Ureter (tissue), 1 donor: ENCODE data around the gene ABCG1. TPM values are rescaled to one million over a fixed set of nuclear protein-coding genes. Genes with fewer than 3 reads are reported as not detected.

Source experiments
- DNase-seq: peaks from one replicate; pipeline ENCODE4 v3.0.0-alpha.2; 2020; ENCODE audit warnings: low spot score
- total RNA-seq: library from RNA; stranded (reverse); gene quantifications from one replicate; pipeline ENCODE4 v1.2.4, GENCODE V29; 2023
- donor health status: DM: yes; HTN: yes; CAD: no.

The ABCG1 gene
- total RNA-seq, 1 donor from 2014 or later = 20.1 TPM

- no peak for DNase-seq
Observed at GRCh38 chr21:42214081-42214750, 4.7 kb upstream of the ABCG1 start.

GRCh38 chr21:42214921-42215320 is 4.0 kb upstream of the ABCG1 start:
- DNase-seq = no peak

DNA sequence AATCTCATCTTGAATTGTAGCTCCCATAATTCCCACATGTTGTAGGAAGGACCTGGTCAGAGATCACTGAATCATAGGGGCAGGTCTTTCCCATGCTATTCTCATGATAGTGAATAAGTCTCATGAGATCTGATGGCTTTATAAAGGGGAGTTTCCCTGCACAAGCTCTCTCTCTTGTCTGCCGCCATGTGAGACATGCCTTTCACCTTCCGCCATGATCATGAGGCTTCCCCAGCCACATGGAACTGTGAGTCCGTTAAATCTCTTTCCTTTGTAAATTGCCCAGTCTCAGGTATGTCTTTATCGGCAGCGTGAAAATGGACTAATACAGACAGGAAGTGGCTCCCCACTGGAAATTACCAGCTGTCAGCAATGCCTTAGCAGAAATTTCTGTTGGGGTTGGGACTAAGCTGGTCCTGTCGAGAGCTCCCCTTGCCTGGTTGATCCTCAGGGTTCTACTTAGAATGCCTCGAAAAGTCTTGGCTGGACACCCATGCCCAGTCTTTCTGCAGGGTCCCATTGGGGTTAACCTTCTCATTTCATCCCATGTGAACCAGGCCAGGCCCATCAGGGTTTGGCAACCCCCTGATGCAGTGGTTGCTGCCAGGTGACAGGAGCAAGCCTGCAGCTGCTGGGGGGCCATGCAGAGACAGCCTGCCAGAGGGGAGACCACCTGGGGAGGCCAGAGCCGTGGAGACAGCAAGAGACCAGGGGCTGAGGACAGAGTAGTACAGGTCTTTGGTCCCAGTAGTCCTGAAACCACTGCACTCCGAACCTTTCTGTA is 2.8 kb upstream of the ABCG1 start:
- no peak for DNase-seq

DNA sequence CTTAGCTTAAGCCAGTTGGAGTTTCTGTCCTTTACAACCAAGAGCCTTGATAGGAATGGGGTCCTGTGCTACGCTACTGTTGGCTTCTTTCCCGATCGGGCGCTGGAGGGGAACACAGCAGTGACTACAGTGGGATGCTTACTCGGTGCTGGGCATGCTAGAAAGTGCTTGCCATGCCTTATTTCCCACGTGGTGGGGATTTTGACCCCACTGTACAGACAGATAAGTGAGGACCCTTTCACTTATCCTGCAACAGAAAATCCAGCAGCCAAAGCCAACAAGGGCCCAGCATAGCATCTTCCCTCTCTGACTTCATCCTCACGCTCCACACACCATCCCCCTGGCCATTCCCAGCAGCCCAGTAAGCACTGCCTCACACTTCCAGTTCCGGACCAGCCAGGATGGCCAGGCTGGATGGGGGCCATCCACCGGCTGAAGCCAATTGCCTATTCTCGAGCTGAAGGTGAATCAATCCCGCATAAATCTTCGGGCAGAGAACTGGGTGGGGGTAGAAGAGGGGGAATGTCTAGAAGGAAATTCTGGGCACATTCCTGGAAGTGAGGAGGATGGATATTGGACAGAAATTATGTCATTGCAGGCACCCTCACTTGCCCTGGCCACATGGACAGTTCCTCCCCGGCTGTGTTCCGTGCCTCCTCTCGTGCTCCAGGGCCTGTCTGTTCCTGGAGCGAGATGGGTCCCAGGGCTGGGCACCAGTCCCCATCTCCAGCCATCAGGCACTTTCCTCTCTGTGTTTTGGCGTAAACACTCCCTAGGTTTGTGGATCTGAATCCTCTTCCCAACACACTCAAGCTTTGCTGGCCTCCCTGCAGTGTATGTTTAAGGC is 2.0 kb upstream of the ABCG1 start:
- DNase-seq = no peak

DNA sequence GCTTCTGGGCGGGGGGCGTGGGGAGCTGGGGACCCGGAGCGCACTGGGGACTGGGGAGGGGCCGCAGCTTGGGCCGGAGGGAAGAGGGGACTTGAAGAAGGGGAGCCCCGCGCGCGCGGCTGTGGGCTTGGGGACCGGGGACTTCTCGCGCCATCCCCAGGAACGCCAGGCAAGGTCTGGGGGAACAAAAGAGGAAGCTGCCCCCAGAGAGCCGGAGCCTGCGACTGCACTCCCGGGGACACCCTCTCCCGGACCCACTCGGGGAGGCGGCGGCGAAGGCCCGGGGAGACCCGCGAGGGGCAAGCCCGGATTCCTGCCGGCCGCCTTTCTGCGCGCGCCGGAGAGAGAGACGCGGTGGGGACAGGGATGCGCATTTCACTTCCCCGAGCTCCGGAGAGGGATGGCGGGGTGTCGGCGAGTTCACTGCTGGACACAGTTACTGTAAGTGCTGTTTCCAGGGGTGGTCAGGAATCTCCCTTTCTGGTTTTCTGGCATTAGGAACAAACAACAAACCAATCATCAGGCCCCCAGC is 732 bp downstream of the ABCG1 start:
- DNase-seq = no peak

- peak; percentile 74 for DNase-seq
Observed at GRCh38 chr21:42220138-42220701, 1.3 kb downstream of the ABCG1 start.

GRCh38 chr21:42221581-42222345 is 2.8 kb downstream of the ABCG1 start:
- DNase-seq = no peak

GRCh38 chr21:42222386-42222785 is 3.4 kb downstream of the ABCG1 start:
- DNase-seq = no peak

GRCh38 chr21:42222821-42223390 is 4.0 kb downstream of the ABCG1 start:
- no peak for DNase-seq

- no peak for DNase-seq
Observed at GRCh38 chr21:42223826-42224575, 5.1 kb downstream of the ABCG1 start.

DNA sequence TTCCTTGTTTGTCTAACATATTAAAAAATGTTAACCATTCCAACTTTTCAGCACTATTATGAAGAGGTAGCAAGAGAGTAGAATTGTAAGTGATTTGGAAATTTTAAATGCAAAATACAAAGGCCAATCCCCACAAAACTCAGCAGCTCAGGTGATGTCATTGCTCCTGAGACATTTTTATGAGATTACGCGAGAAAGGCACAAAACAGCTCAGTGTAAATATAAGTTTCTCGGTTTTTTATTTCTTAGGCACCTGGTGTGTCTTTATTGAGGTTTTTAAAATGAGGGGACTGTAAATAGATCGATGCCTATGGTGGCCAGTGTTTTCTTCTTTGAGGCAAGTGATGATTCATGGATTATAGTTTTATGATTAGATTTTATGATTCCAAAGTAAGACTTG is 6.1 kb downstream of the ABCG1 start:
- no peak for DNase-seq

- DNase-seq = no peak
Observed at GRCh38 chr21:42225571-42226155, 6.7 kb downstream of the ABCG1 start.

DNA sequence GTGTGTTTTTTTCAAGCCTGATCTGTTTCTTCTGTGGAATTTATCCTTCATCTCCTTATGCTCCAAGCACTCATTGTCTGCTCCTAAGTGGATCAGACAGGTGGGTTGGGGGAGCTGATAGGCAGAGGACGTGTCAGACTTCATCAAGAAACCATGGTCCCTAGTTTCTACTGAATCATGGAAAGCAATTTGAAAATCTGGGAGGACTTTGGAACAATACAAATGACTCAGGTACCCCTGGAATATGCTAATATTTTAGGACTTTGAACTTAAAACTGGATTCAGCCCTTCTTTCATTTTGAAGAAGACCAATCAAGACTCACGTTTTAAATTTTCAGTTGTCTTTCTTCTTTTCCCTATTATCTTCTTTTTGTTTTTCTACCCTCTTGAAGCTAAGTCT is 7.7 kb downstream of the ABCG1 start:
- no peak for DNase-seq

- DNase-seq = peak; percentile 93
Observed at GRCh38 chr21:42227909-42228708, 9.2 kb downstream of the ABCG1 start.

- DNase-seq = no peak
Observed at GRCh38 chr21:42228709-42229220, 9.8 kb downstream of the ABCG1 start.

- DNase-seq = no peak
Observed at GRCh38 chr21:42229676-42230075, 10.7 kb downstream of the ABCG1 start.

- DNase-seq = no peak
Observed at GRCh38 chr21:42230178-42230577, 11.2 kb downstream of the ABCG1 start.

DNA sequence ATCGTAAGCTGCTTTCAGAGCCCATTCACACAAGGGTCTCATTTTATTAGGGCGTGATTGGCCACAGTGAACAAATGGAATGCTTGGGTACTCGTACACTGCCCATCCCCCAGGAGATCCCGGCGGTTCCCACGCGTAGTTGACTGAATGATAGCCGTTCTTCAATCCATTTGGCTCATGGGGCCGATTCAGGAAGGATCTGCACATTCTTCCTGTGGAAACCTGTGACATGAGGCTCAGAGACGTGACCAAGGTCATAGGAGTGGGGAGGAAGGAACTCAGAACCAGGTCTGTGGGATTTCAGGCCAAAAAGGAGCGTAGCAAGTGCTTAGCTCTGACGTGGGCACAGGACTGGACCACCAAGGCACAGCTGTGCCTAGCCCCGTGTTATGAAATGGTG is 11.7 kb downstream of the ABCG1 start:
- no peak for DNase-seq

DNA sequence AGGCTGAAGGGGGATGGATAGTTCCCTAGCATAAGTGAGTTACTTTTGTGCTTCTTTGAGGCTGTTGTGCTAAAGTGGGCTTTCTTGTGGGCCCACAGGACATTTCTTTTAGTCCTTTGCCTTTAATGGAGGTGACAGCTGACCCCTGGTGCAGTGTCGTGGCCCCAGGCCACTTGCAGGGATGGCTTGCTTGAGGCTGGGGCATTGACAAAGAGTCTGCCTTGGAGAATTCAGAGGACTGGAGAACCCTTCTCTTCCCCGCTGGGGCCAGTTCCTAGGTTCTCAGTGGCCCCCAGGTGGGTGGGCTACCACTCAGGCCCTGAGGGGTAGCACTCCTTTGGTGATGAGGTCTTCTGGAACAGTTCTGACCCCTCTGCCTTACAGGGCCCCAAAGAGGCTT is 12.8 kb downstream of the ABCG1 start:
- DNase-seq = no peak
